OCI-LY7 (cell line): Measurements from ENCODE around the gene ETV3L. TPM values are rescaled to one million over a fixed set of nuclear protein-coding genes. Genes with fewer than 3 reads are reported as not detected.

Source experiments
- BruUV-seq: library from RNA; stranded (reverse); fragments of 400-500 nt; replicated peaks from 2 replicates; lab custom pipeline; 2021; lab: Mats Ljungman, UMichigan
- CTCF ChIA-PET: fragments of 300-600 bp; sonication (Branson Sonifier 250); formaldehyde crosslinking; loops from one replicate; lab custom pipeline; 2022; ENCODE audit warnings: antibody characterized with exemption; ENCODE audit not compliant: unreplicated experiment; lab: Charles Lee
- POLR2A ChIA-PET: fragments of 300-600 bp; sonication (Branson Sonifier 250); formaldehyde crosslinking; loops from one replicate; lab custom pipeline; 2022; ENCODE audit warnings: antibody characterized with exemption; lab: Charles Lee
- DNase-seq: peaks from one replicate; pipeline ENCODE4 v3.0.0-alpha.2; 2015; ENCODE audit warnings: low spot score
- H2AFZ ChIP-seq: fragments of 200-600 bp; sonication (generic), shearing (Covaris generic); 2 replicates; pipeline ENCODE4 v1.6.1; 2014; ENCODE audit warnings: mild to moderate bottlenecking, antibody characterized with exemption, low read length, moderate library complexity
- H3K27ac ChIP-seq: fragments of 200-600 bp; sonication (generic); 2 replicates; pipeline ENCODE4 v1.5.1; 2014; ENCODE audit warnings: mixed run types, low read depth, mild to moderate bottlenecking, moderate library complexity, low read length, inconsistent platforms; ENCODE audit not compliant: poor library complexity, severe bottlenecking
- H3K36me3 ChIP-seq: fragments of 200-600 bp; sonication (generic); 2 replicates; pipeline ENCODE4 v1.6.1; 2014; ENCODE audit warnings: mild to moderate bottlenecking, antibody characterized with exemption, low read length, moderate library complexity, mixed read lengths; ENCODE audit not compliant: insufficient read depth
- H3K4me1 ChIP-seq: fragments of 200-600 bp; sonication (generic); 2 replicates; pipeline ENCODE4 v1.5.1; 2014; ENCODE audit warnings: mild to moderate bottlenecking, low read length; ENCODE audit not compliant: insufficient read depth, poor library complexity, severe bottlenecking
- H3K4me2 ChIP-seq: fragments of 200-600 bp; sonication (generic); 2 replicates; pipeline ENCODE4 v1.6.1; 2014; ENCODE audit warnings: mild to moderate bottlenecking, low read length
- H3K4me3 ChIP-seq: fragments of 200-600 bp; sonication (generic); 2 replicates; pipeline ENCODE4 v1.5.1; 2014; ENCODE audit warnings: mild to moderate bottlenecking, low read depth, low read length; ENCODE audit not compliant: poor library complexity, severe bottlenecking
- H3K79me2 ChIP-seq: fragments of 200-600 bp; sonication (generic); 2 replicates; pipeline ENCODE4 v1.6.1; 2016; ENCODE audit warnings: low read depth, mild to moderate bottlenecking, low read length, moderate library complexity, mixed read lengths; ENCODE audit not compliant: insufficient read depth
- H3K9me2 ChIP-seq: fragments of 200-600 bp; sonication (generic); 2 replicates; pipeline ENCODE4 v1.6.1; 2016; ENCODE audit warnings: mild to moderate bottlenecking, low read length, mixed read lengths; ENCODE audit not compliant: insufficient read depth
- H3K9me3 ChIP-seq: fragments of 200-600 bp; sonication (generic); 2 replicates; pipeline ENCODE4 v1.6.1; 2014; ENCODE audit warnings: mild to moderate bottlenecking, mixed run types, low read length, mixed read lengths
- H4K20me1 ChIP-seq: fragments of 200-600 bp; sonication (generic); 2 replicates; pipeline ENCODE4 v1.6.1; 2014; ENCODE audit warnings: mild to moderate bottlenecking, antibody characterized with exemption, low read length, moderate library complexity, mixed read lengths; ENCODE audit not compliant: insufficient read depth
- EZH2phosphoT487 ChIP-seq: fragments of 200-600 bp; sonication (generic); IDR thresholded peaks from 2 replicates; pipeline ENCODE4 v1.6.1; 2018; ENCODE audit warnings: low read depth, borderline replicate concordance, mild to moderate bottlenecking, mixed run types, antibody characterized with exemption, low read length, moderate library complexity, mixed read lengths
- intact Hi-C: fragments of 100-400 bp; cut with micrococcal nuclease; formaldehyde crosslinking; loops from one replicate; pipeline ENCODE4 v1.10.0; 2022; ENCODE audit not compliant: unreplicated experiment
- total RNA-seq, 2 experiments: library from RNA; depleted of rRNA in 1 of 2; stranded (reverse); fragments of >200 nt in 1 of 2; shearing (Covaris generic) in 1 of 2; gene quantifications; 2 replicates each; pipeline ENCODE4 v1.2.3, GENCODE V29; 2014 to 2022
- TF ChIP-seq, protein P1 (sequence below): fragments of 200-600 bp; sonication (generic); conservative IDR thresholded peaks from 2 replicates; pipeline ENCODE4 v1.5.1; 2014; ENCODE audit warnings: mild to moderate bottlenecking, antibody characterized with exemption, low read length, moderate library complexity, mixed read lengths

ETV3L gene
- total RNA-seq, 2 experiments from 2014 or later = not detected

DNA sequence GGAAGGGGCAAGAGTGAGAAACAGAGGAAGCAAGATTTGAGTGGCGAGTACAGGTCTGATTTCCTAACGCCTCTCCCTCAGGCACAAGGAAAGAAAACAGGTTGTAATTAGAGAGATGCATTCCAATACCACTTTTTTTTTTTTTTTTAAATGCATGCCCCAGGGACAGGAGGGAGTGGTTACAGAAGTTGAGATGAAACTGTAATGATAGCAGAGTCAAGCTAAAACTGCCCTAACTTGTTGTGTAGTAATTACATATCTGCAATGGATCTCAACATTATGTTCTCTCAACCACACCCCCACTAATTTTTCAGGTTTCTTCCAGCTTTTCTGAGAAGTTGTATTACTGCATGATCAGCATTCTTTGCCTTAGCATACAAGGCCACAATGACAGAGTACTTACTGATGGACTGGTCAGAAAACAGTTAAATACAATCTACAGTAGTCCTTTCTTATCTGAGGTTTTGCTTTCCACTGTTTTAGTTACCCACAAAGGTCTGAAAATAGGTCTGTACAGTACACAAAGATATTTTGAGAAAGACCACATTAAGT is 33.1 kb upstream of the ETV3L start:
- DNase-seq = no peak
- Histone ChIP-seq H3K79me2 (peaks cover 21% of the 10 kb centered on the region), H3K9me2 (no peaks in the 10 kb centered on the region), H3K27ac (no peak overlapping the region), H4K20me1 (peaks cover 15% of the 10 kb centered on the region), H3K4me3 (no peak overlapping the region), H3K4me2 (no peak overlapping the region), H2AFZ (no peak overlapping the region), H3K9me3 (no peaks in the 10 kb centered on the region), H3K36me3 (peaks cover 82% of the 10 kb centered on the region), H3K4me1 (peaks cover 12% of the 10 kb centered on the region)
- intact Hi-C loops = no loop called here
- CTCF ChIA-PET = no interaction called here
- POLR2A ChIA-PET = no interaction called here
- TF ChIP-seq, protein P1, sequence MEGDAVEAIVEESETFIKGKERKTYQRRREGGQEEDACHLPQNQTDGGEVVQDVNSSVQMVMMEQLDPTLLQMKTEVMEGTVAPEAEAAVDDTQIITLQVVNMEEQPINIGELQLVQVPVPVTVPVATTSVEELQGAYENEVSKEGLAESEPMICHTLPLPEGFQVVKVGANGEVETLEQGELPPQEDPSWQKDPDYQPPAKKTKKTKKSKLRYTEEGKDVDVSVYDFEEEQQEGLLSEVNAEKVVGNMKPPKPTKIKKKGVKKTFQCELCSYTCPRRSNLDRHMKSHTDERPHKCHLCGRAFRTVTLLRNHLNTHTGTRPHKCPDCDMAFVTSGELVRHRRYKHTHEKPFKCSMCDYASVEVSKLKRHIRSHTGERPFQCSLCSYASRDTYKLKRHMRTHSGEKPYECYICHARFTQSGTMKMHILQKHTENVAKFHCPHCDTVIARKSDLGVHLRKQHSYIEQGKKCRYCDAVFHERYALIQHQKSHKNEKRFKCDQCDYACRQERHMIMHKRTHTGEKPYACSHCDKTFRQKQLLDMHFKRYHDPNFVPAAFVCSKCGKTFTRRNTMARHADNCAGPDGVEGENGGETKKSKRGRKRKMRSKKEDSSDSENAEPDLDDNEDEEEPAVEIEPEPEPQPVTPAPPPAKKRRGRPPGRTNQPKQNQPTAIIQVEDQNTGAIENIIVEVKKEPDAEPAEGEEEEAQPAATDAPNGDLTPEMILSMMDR = no peak
- no peak for TF ChIP-seq EZH2phosphoT487
- BruUV-seq = no TSS peak

DNA sequence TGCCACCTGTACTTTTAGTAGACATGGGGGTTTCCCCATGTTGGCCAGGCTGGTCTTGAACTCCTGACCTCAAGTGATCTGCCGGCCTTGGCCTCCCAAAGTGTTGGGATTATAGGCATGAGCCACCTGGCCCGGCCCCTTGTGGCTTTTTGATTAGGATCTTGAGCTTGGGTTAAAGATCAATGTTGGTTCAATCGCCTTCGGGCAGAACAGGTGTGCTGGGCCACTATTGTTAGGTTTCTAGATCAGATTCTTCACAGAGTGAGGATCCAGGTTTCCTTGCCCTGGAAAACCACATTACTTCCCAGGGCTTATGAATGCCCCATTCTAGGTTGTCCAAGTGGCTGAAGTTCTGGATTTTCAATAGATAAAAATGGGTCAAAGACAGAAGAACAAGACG is 32.5 kb upstream of the ETV3L start:
- ChIA-PET POLR2A (no interaction called here), CTCF (no interaction called here)
- H3K9me3 ChIP-seq = no peaks in the 10 kb centered on the region
- H3K27ac ChIP-seq = no peak overlapping the region
- H3K9me2 ChIP-seq = no peaks in the 10 kb centered on the region
- no peak overlapping the region for H2AFZ ChIP-seq
- no TSS peak for BruUV-seq
- TF ChIP-seq, protein P1 = no peak
- no peak for DNase-seq
- H3K79me2 ChIP-seq = peaks cover 15% of the 10 kb centered on the region
- H3K4me2 ChIP-seq = no peak overlapping the region
- intact Hi-C loops = no loop called here
- no peak overlapping the region for H3K4me3 ChIP-seq
- H3K36me3 ChIP-seq = peaks cover 83% of the 10 kb centered on the region
- H4K20me1 ChIP-seq = peaks cover 13% of the 10 kb centered on the region
- H3K4me1 ChIP-seq = peaks cover 11% of the 10 kb centered on the region

DNA sequence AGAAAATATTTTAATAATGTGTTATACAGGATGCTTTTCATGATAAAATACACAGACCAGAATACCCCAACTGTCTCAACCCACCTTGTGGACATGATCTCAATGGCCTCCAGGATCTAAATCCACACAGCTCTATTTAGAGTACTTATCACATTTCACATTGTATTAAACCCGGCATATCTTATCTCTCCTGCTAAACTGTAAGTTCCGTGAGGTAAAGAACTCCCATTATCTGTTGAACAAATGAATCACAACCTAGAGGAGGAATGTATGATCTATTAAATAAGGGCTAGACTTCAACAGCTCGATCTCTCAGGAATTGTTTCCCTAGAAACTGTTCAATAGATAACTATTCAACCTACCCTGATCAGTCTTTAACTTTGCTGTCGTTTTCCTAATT is 31.7 kb upstream of the ETV3L start:
- no peak for DNase-seq
- Histone ChIP-seq H3K4me1 (peaks cover 3% of the 10 kb centered on the region), H3K36me3 (peaks cover 87% of the 10 kb centered on the region), H3K79me2 (peaks cover 7% of the 10 kb centered on the region), H2AFZ (no peak overlapping the region), H3K9me2 (no peaks in the 10 kb centered on the region), H3K4me2 (no peak overlapping the region), H3K9me3 (no peaks in the 10 kb centered on the region), H3K27ac (no peak overlapping the region), H4K20me1 (peaks cover 5% of the 10 kb centered on the region), H3K4me3 (no peak overlapping the region)
- BruUV-seq = no TSS peak
- TF ChIP-seq EZH2phosphoT487 = no peak
- TF ChIP-seq, protein P1 = no peak
- intact Hi-C loops = no loop called here
- POLR2A ChIA-PET = no interaction called here
- CTCF ChIA-PET = no interaction called here
